ENCODE results near the gene CALN1.

DNA sequence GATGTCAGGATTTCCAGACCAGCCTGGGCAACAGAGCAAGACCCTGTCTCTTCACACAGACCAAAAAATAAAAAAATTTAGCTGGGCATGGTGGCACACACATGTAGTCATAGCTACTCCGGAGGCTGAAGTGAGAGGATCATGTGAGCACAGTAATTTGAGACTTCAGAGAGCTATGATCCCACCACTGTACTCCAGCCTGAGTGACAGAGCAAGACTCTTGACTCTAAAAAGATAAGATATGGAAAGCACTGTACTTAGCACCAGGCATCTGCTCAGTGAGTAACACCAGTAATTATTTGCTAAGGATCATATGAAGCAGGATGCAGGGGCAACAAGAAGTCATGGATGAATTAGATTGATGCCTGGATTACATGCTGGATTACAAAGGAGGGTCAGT lies 128.8 kb downstream of the CALN1 start:
- TF ChIP-seq POLR2A (IDR thresholded peaks at IDR 0.05), result no peak
- TF ChIP-seq, protein P1, sequence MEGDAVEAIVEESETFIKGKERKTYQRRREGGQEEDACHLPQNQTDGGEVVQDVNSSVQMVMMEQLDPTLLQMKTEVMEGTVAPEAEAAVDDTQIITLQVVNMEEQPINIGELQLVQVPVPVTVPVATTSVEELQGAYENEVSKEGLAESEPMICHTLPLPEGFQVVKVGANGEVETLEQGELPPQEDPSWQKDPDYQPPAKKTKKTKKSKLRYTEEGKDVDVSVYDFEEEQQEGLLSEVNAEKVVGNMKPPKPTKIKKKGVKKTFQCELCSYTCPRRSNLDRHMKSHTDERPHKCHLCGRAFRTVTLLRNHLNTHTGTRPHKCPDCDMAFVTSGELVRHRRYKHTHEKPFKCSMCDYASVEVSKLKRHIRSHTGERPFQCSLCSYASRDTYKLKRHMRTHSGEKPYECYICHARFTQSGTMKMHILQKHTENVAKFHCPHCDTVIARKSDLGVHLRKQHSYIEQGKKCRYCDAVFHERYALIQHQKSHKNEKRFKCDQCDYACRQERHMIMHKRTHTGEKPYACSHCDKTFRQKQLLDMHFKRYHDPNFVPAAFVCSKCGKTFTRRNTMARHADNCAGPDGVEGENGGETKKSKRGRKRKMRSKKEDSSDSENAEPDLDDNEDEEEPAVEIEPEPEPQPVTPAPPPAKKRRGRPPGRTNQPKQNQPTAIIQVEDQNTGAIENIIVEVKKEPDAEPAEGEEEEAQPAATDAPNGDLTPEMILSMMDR (IDR thresholded peaks at IDR 0.05), result no peak
- no peak for TF ChIP-seq POLR2AphosphoS5 (IDR thresholded peaks at IDR 0.05)
- no peak for TF ChIP-seq EP300 (IDR thresholded peaks at IDR 0.05)

Data from gastroesophageal sphincter (tissue), 3 donors.